ENCODE data around the gene TGFBR3. TPM values are rescaled to one million over a fixed set of nuclear protein-coding genes. Genes with fewer than 3 reads are reported as not detected.

Gene TGFBR3
- total RNA-seq, 1 donor from 2014 or later, result 9.3 TPM

- ATAC-seq, result peak; percentile 33
- no peak for DNase-seq (ENCODE audit: low spot score)
Observed at GRCh38 chr1:91783423-91784170, 102.4 kb downstream of the TGFBR3 start.

- ATAC-seq, result no peak
- no peak for DNase-seq (ENCODE audit: low spot score)
Observed at GRCh38 chr1:91781901-91782622, 103.9 kb downstream of the TGFBR3 start.

- ATAC-seq, result no peak
- no peak for DNase-seq (ENCODE audit: low spot score)
Observed at GRCh38 chr1:91781371-91781825, 104.6 kb downstream of the TGFBR3 start.

GRCh38 chr1:91779548-91780021 lies 106.4 kb downstream of the TGFBR3 start:
- no peak for DNase-seq (ENCODE audit: low spot score)

GRCh38 chr1:91778964-91779363 lies 107.0 kb downstream of the TGFBR3 start:
- DNase-seq (ENCODE audit: low spot score) (no peak), ATAC-seq (no peak)

More at GRCh38 chr1:91779548-91780021, 106.4 kb downstream of the TGFBR3 start:
- no peak for ATAC-seq

- DNase-seq (ENCODE audit: low spot score), result peak; percentile 69
- peak; percentile 73 for ATAC-seq
Observed at GRCh38 chr1:91777630-91778300, 108.2 kb downstream of the TGFBR3 start.

- ATAC-seq (peak; percentile 10), DNase-seq (ENCODE audit: low spot score) (no peak)
Observed at GRCh38 chr1:91777196-91777595, 108.8 kb downstream of the TGFBR3 start.

GRCh38 chr1:91776068-91776794 lies 109.7 kb downstream of the TGFBR3 start:
- peak; percentile 55 for DNase-seq (ENCODE audit: low spot score)
- ATAC-seq, result peak; percentile 77

GRCh38 chr1:91775227-91775626 lies 110.7 kb downstream of the TGFBR3 start:
- no peak for ATAC-seq
- no peak for DNase-seq (ENCODE audit: low spot score)

- ATAC-seq (peak; percentile 10), DNase-seq (ENCODE audit: low spot score) (no peak)
Observed at GRCh38 chr1:91774520-91775203, 111.3 kb downstream of the TGFBR3 start.

- ATAC-seq (no peak), DNase-seq (ENCODE audit: low spot score) (no peak)
Observed at GRCh38 chr1:91771717-91772116, 114.2 kb downstream of the TGFBR3 start.

GRCh38 chr1:91770667-91771268 lies 115.2 kb downstream of the TGFBR3 start:
- no peak for DNase-seq (ENCODE audit: low spot score)
- no peak for ATAC-seq

- DNase-seq (ENCODE audit: low spot score) (peak; percentile 77), ATAC-seq (peak; percentile 79)
Observed at GRCh38 chr1:91769742-91770141, 116.2 kb downstream of the TGFBR3 start.

- DNase-seq (ENCODE audit: low spot score), result no peak
- ATAC-seq, result no peak
Observed at GRCh38 chr1:91768786-91769725, 116.9 kb downstream of the TGFBR3 start.

GRCh38 chr1:91768120-91768519 lies 117.8 kb downstream of the TGFBR3 start:
- DNase-seq (ENCODE audit: low spot score) (no peak), ATAC-seq (peak; percentile 42)

- no peak for ATAC-seq
- DNase-seq (ENCODE audit: low spot score), result no peak
Observed at GRCh38 chr1:91766883-91767282, 119.1 kb downstream of the TGFBR3 start.

- DNase-seq (ENCODE audit: low spot score), result no peak
- no peak for ATAC-seq
Observed at GRCh38 chr1:91765880-91766443, 120.0 kb downstream of the TGFBR3 start.

- DNase-seq (ENCODE audit: low spot score), result no peak
- ATAC-seq, result peak; percentile 59
Observed at GRCh38 chr1:91765293-91765692, 120.7 kb downstream of the TGFBR3 start.
